ENCODE measurements around the gene LDLRAD4.
A peak's percentile ranks its signal among the peaks of the same experiment; 100 is the strongest.
"Not testable (repeated sequence)": the region's sequence is repeated elsewhere in the genome, so short reads cannot be mapped to it uniquely, and the experiment has no call there.

Gene LDLRAD4

DNA sequence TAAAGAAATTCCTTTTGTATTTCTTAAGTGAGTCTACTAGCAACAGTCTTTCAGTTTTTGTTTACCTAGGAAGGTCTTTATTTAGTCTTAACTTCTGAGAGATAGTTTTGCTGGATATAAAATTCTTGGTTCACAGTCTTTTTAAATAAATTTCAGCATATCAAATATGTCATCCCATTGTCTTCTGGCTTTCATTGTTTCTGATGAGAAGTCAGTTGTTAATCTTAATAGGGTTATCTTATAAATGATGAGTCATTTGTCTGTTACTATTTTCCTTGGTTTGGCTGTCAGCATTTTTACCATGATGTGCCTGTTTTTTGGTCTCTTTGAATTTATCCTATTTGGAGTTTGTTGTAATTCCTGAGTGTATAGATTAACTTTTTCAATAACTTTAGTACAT is 378.5 kb downstream of the LDLRAD4 start:
- Histone ChIP-seq H3K4me1 (ENCODE audit: control insufficient read depth, insufficient read depth, low read length) (no peaks in the 10 kb centered on the region), H3K27me3 (replicated peaks; ENCODE audit: control insufficient read depth, insufficient read depth, low read length) (no peaks in the 10 kb centered on the region), H3K9me3 (ENCODE audit: control insufficient read depth, low read length) (peaks cover 36% of the 10 kb centered on the region), H3K9ac (ENCODE audit: low read length) (no peak overlapping the region), H3K36me3 (ENCODE audit: control insufficient read depth, insufficient read depth, low read length, severe bottlenecking) (no peaks in the 10 kb centered on the region), H3K4me3 (ENCODE audit: low read length) (no peak overlapping the region)
- no peak for DNase-seq (ENCODE audit: low read depth)

DNA sequence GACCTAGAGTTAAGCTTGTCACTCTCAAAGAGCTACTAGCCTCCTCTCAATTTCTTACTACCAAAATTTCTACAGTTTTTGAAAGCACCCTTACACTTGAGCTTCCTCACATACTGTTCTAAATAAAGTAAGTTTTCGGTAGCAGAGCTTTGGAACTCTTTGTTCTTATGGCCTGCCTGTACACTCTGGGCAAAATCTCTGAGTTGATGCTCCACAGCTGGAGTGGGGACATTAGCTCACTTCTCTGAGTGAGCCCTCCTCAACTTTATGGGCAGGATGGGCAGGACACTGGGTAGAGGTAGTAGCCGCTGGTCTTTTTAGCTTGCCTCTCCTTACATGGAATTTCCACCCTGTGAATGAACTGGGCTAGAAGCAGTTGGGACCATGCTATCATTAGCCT is 380.0 kb downstream of the LDLRAD4 start:
- H3K36me3 ChIP-seq (ENCODE audit: control insufficient read depth, insufficient read depth, low read length, severe bottlenecking), result no peaks in the 10 kb centered on the region
- no peak overlapping the region for H3K9ac ChIP-seq (ENCODE audit: low read length)
- no peak for DNase-seq (ENCODE audit: low read depth)
- H3K4me1 ChIP-seq (ENCODE audit: control insufficient read depth, insufficient read depth, low read length), result no peaks in the 10 kb centered on the region
- peaks cover 36% of the 10 kb centered on the region for H3K9me3 ChIP-seq (ENCODE audit: control insufficient read depth, low read length)
- peaks cover 4% of the 10 kb centered on the region for H3K27me3 ChIP-seq (replicated peaks; ENCODE audit: control insufficient read depth, insufficient read depth, low read length)
- H3K4me3 ChIP-seq (ENCODE audit: low read length), result no peak overlapping the region

DNA sequence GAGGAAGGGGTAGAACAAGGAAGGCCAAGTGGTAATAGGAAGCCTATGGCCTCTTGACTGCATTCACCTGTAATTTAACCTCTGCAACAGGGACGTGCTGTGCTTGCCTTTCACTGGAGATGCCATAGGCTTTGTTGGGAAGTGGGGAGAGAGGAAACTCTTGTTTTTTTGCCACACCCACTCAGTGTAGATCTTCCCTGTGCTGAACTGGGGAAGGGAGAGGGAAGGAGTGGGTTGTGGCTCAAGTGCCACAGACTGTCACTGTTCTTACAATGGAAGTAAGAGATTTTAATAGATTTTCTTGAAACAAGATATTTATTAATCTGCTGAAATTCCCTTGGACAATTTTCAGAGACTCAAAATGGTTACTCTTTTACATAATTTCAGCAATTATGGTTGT is 380.5 kb downstream of the LDLRAD4 start:
- peaks cover 36% of the 10 kb centered on the region for H3K9me3 ChIP-seq (ENCODE audit: control insufficient read depth, low read length)
- H3K4me3 ChIP-seq (ENCODE audit: low read length), result no peak overlapping the region
- peaks cover 7% of the 10 kb centered on the region for H3K27me3 ChIP-seq (replicated peaks; ENCODE audit: control insufficient read depth, insufficient read depth, low read length)
- H3K36me3 ChIP-seq (ENCODE audit: control insufficient read depth, insufficient read depth, low read length, severe bottlenecking), result no peaks in the 10 kb centered on the region
- no peak overlapping the region for H3K9ac ChIP-seq (ENCODE audit: low read length)
- DNase-seq (ENCODE audit: low read depth), result no peak
- no peaks in the 10 kb centered on the region for H3K4me1 ChIP-seq (ENCODE audit: control insufficient read depth, insufficient read depth, low read length)

DNA sequence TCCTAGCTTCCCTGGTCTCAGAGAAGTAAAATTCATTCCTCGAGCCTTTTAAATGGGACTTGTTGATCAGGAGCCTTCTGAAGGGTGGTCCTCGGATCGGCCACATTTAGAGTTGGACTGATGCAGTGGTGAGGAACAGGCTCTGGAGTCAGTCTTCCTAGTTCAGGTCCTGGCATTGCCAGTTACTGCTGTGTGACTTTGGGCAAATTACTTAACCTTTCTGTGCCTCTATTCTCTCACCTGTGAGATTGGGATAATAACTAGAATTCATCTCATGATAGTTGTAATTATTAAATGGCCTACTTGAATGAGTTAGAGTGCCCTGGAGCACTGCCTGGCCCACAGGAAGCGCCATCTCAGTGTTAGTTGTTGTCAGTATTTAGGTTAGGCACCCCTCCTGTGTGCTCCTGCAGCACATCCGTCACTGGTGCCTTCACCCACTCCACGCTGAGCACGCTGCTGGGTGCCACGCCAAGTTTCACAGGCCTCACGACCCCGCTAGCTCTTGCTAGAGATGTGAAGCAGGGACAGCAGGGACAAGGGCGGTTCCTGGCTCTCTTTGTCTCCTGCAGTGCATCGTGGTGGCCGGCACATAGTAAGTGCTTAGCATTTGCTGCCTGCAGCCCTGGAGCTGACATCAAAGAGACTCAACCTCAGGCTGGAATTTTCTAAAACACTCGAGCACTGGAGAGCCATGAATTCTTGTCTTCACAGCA is 384.9 kb downstream of the LDLRAD4 start:
- Histone ChIP-seq H3K4me1 (ENCODE audit: control insufficient read depth, insufficient read depth, low read length) (no peaks in the 10 kb centered on the region), H3K4me3 (ENCODE audit: low read length) (no peak overlapping the region), H3K9ac (ENCODE audit: low read length) (no peak overlapping the region), H3K27me3 (replicated peaks; ENCODE audit: control insufficient read depth, insufficient read depth, low read length) (peaks cover 21% of the 10 kb centered on the region), H3K9me3 (ENCODE audit: control insufficient read depth, low read length) (peaks cover 7% of the 10 kb centered on the region), H3K36me3 (ENCODE audit: control insufficient read depth, insufficient read depth, low read length, severe bottlenecking) (no peaks in the 10 kb centered on the region)
- no peak for DNase-seq (ENCODE audit: low read depth)

DNA sequence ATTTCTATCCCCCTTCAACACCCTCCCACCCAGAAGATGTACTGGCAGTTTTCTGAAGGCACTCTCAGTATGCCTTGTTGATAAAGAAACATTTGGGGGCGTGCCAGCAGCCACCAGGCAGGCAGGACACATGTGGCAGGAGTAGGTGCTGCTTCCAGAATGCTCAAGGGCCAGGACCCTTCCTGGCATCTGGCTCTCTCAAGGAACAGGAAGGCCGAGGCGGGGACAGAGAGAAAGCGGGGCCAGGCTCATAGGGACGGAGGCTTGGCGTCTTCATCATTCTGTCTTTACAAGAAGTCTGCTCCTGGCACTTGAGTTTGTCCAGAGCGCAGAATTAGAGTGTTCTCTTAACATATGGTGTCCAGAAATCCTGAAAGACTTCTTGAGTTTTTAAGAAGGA is 386.2 kb downstream of the LDLRAD4 start:
- Histone ChIP-seq H3K36me3 (ENCODE audit: control insufficient read depth, insufficient read depth, low read length, severe bottlenecking) (no peaks in the 10 kb centered on the region), H3K4me3 (ENCODE audit: low read length) (no peak overlapping the region), H3K4me1 (ENCODE audit: control insufficient read depth, insufficient read depth, low read length) (no peaks in the 10 kb centered on the region), H3K9ac (ENCODE audit: low read length) (no peak overlapping the region), H3K27me3 (replicated peaks; ENCODE audit: control insufficient read depth, insufficient read depth, low read length) (peaks cover 21% of the 10 kb centered on the region), H3K9me3 (ENCODE audit: control insufficient read depth, low read length) (no peaks in the 10 kb centered on the region)
- DNase-seq (ENCODE audit: low read depth), result no peak

DNA sequence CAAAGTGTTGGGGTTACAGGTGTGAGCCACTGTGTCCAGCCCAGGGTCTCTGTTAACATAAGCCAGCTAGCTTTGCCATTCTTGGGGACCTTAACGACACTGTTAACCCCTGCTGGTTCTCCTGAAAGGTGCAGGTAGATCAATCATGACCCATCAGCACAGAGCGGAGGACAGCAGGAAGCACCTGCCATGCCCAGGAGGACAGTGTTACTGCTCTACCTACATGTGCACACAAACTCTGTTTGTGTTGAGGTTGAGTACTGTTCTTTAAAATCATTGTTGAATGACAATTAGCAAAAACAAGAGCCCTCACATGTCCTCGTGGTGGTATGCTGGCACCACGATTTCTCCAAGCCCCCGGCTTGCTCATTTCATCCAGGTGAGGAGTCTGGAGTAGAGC is 386.9 kb downstream of the LDLRAD4 start:
- Histone ChIP-seq H3K36me3 (ENCODE audit: control insufficient read depth, insufficient read depth, low read length, severe bottlenecking) (no peaks in the 10 kb centered on the region), H3K9ac (ENCODE audit: low read length) (no peak overlapping the region), H3K4me1 (ENCODE audit: control insufficient read depth, insufficient read depth, low read length) (peaks cover under 1% of the 10 kb centered on the region), H3K4me3 (ENCODE audit: low read length) (no peak overlapping the region), H3K27me3 (replicated peaks; ENCODE audit: control insufficient read depth, insufficient read depth, low read length) (peaks cover 21% of the 10 kb centered on the region), H3K9me3 (ENCODE audit: control insufficient read depth, low read length) (no peaks in the 10 kb centered on the region)
- no peak for DNase-seq (ENCODE audit: low read depth)

DNA sequence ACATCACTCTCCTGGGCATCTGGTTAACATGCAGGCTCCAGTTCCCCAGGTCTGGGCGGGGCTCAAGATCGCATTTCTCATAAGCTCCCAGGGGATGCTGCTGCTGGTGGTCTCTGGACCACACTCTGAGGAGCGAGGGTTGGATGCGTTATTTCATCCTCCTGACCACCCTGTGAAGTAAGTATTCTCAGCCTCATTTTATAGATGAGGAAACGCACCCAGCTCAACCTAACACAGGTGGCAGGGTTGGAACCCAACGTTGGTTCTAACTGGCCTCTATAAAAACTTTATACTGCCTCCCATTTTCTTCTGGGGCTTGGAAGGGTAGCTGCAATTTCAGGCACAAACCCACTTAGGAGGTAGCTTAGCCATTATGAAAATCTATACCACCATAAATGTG is 387.3 kb downstream of the LDLRAD4 start:
- H3K9me3 ChIP-seq (ENCODE audit: control insufficient read depth, low read length), result no peaks in the 10 kb centered on the region
- H3K27me3 ChIP-seq (replicated peaks; ENCODE audit: control insufficient read depth, insufficient read depth, low read length), result peaks cover 21% of the 10 kb centered on the region
- H3K4me1 ChIP-seq (ENCODE audit: control insufficient read depth, insufficient read depth, low read length), result peaks cover 5% of the 10 kb centered on the region
- no peak for DNase-seq (ENCODE audit: low read depth)
- no peak overlapping the region for H3K9ac ChIP-seq (ENCODE audit: low read length)
- H3K36me3 ChIP-seq (ENCODE audit: control insufficient read depth, insufficient read depth, low read length, severe bottlenecking), result no peaks in the 10 kb centered on the region
- H3K4me3 ChIP-seq (ENCODE audit: low read length), result no peak overlapping the region

DNA sequence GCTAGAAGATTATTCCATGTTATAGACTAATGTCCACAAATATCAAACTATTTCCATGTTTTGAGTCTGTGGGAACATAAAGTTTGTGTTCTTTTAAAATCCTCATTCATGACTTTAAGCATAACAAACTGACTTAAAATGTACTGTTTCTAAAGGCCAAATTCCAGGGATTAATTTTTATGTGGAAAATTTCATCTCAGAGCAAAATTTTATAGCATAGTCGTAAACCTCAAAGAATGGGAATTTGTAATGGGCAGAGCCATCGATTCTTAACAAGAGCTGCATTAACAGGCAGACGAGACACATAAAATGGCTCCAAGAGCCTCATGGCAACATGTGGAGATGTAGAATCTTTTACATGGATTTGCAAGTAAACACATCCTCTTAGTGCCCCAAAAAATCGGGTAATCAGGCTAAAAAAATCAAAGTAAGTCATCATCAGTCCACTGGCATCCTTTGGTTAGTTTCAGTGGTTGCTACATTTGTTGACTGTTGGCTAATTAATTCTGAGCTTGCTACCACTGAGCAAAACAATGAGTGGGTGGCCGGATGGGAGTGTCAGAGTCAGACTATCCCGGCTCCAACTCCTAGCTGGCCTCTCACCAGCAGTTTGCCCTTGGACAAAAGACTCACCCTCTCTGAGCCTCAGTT is 388.2 kb downstream of the LDLRAD4 start:
- peaks cover 27% of the 10 kb centered on the region for H3K27me3 ChIP-seq (replicated peaks; ENCODE audit: control insufficient read depth, insufficient read depth, low read length)
- H3K36me3 ChIP-seq (ENCODE audit: control insufficient read depth, insufficient read depth, low read length, severe bottlenecking), result no peaks in the 10 kb centered on the region
- DNase-seq (ENCODE audit: low read depth), result no peak
- no peak overlapping the region for H3K4me3 ChIP-seq (ENCODE audit: low read length)
- no peaks in the 10 kb centered on the region for H3K9me3 ChIP-seq (ENCODE audit: control insufficient read depth, low read length)
- peaks cover 12% of the 10 kb centered on the region for H3K4me1 ChIP-seq (ENCODE audit: control insufficient read depth, insufficient read depth, low read length)
- H3K9ac ChIP-seq (ENCODE audit: low read length), result no peak overlapping the region

DNA sequence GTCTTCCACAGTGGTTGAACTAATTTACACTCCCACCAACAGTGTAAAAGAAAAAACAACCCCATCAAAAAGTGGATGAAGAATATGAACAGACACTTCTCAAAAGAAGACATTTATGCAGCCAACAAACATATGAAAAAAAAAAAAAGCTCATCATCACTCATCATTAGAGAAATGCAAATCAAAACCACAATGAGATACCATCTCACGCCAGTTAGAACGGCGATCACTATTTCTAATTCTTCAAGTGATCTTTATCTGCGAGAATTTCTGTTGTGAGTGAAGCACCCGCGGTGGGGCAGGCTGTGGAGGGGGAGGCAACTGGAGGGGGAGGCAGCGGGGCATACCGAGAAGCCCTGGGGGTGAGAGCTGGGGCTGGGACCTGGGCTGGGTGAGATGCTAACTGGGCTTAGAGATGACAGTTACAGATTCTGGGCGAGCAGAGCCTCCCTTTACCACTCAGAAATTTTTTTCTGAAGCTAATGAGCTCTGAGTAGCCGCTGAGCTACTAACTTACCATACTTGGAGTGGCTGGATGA is 389.5 kb downstream of the LDLRAD4 start:
- H3K9ac ChIP-seq (ENCODE audit: low read length); DNase-seq (ENCODE audit: low read depth); H3K36me3 ChIP-seq (ENCODE audit: control insufficient read depth, insufficient read depth, low read length, severe bottlenecking); H3K4me3 ChIP-seq (ENCODE audit: low read length); H3K9me3 ChIP-seq (ENCODE audit: control insufficient read depth, low read length): not testable (repeated sequence)
- Histone ChIP-seq H3K4me1 (ENCODE audit: control insufficient read depth, insufficient read depth, low read length) (peaks cover 16% of the 10 kb centered on the region), H3K27me3 (replicated peaks; ENCODE audit: control insufficient read depth, insufficient read depth, low read length) (peaks cover 40% of the 10 kb centered on the region)

DNA sequence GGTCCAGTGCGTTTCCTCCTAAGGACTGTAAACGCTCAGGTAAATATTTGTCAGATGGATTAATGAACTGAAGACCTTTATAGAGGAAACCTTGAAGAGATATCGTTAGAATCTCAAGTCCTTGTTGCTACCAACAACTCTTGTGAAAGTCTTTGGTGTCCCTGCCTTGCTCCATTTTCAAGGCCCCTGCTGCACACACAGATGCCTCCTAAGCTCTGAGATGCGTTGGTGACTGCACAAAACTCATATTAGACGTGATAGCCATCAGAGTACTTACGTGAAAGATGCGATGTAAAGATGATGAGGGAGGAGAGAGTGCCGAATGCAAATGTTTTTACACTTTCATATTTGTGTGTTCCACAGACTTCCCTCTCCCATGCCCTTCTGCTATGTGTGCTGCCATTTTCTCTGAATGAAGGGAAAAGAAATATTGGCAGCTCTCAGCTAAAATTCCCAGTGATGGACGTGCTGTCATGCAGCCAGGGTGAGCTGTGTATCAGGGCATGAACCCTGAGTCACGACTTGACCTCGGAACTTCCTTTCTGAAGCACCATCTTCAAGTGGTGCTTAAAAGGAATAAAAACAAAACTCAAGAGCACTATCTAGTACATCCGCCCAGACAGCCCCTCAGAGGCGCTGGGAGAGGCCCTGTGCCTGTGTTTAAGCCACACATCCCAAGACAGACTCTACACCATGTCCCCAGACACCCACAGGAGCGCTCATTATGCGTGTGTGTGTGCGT is 390.4 kb downstream of the LDLRAD4 start:
- Histone ChIP-seq H3K4me3 (ENCODE audit: low read length) (no peak overlapping the region), H3K4me1 (ENCODE audit: control insufficient read depth, insufficient read depth, low read length) (peaks cover 16% of the 10 kb centered on the region), H3K27me3 (replicated peaks; ENCODE audit: control insufficient read depth, insufficient read depth, low read length) (peaks cover 37% of the 10 kb centered on the region), H3K36me3 (ENCODE audit: control insufficient read depth, insufficient read depth, low read length, severe bottlenecking) (no peaks in the 10 kb centered on the region), H3K9ac (ENCODE audit: low read length) (no peak overlapping the region), H3K9me3 (ENCODE audit: control insufficient read depth, low read length) (no peaks in the 10 kb centered on the region)
- DNase-seq (ENCODE audit: low read depth), result no peak

DNA sequence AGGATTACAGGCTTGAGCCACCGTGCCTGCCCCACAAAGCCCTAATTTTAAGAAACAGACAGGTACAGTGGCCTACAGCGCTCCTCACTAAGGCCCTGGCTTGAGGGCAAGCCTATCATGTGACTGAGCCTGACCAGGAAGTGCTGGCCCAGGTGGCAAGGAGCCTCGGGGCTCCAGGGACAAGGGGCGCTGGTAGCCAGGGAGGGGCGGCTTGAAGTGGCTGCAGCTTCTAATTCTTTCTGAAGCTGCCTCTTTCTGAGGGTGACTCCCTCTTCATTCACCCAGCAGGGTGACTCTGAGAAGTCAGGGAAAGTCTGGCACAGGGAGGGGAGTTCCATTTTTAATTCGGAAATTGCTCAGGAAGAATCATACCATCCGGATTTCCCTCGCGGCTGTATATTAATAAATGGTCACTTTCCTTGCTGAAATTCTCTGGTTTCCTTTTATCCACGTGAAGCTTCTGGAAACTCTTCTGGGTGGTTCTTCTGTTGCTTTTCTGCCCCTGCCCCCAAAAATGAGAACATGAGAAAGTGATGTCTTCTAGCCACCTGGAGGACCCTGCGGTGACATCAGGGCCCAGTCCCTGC is 392.1 kb downstream of the LDLRAD4 start:
- Histone ChIP-seq H3K4me3 (ENCODE audit: low read length) (peak overlapping the region; percentile 73), H3K9ac (ENCODE audit: low read length) (peak overlapping the region; percentile 38), H3K9me3 (ENCODE audit: control insufficient read depth, low read length) (no peaks in the 10 kb centered on the region), H3K27me3 (replicated peaks; ENCODE audit: control insufficient read depth, insufficient read depth, low read length) (peaks cover 31% of the 10 kb centered on the region), H3K36me3 (ENCODE audit: control insufficient read depth, insufficient read depth, low read length, severe bottlenecking) (no peaks in the 10 kb centered on the region), H3K4me1 (ENCODE audit: control insufficient read depth, insufficient read depth, low read length) (peaks cover 16% of the 10 kb centered on the region)
- DNase-seq (ENCODE audit: low read depth), result no peak

Measured in adipocyte (in vitro differentiated cells).